COR-L47 (cell line): Measurements from ENCODE around the gene CYB5D1.

Source experiments
- DNase-seq: peaks from one replicate; lab custom pipeline; 2025; lab: John Stamatoyannopoulos, UW

CYB5D1 gene

DNA sequence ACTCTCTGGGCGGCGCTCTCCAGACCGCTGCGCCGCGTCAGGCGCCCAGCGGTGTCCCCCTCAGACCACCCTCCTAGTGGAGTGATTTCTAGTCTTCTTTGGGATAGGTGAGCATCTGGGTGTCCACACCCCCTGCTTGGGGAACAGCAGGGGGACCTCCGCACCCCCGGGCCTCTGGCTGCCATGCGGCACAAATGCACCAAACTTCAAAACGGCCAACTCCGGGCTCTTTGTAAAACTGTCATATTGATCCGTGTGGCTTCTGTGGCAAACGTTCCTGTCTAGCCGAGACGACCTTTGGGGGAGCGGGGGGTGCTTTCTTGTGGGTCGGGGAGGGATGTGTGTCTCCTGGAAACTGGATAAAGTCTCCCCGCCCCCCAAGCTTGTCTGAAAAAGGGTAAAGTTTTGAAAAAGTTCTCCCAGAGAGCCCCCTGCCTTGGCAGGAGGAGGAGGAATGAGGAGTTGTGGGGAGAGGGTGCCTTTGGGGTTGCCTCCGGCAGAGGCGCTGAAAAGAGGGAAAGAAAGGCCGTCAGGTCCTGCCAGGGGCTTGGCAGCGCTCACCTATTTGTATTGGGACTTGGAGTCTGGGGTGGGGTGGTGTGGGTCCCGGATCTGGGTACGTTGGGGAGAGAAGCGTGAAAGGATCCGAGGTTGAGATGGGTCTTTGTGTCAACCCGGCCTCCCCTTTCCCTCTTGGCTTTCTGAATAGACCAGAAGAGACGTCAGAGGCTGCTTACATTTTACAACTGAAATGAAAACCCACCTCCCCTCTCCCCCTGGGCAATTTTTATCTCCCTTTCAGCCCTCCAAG lies 28.6 kb downstream of the CYB5D1 start:
- no peak for DNase-seq

DNA sequence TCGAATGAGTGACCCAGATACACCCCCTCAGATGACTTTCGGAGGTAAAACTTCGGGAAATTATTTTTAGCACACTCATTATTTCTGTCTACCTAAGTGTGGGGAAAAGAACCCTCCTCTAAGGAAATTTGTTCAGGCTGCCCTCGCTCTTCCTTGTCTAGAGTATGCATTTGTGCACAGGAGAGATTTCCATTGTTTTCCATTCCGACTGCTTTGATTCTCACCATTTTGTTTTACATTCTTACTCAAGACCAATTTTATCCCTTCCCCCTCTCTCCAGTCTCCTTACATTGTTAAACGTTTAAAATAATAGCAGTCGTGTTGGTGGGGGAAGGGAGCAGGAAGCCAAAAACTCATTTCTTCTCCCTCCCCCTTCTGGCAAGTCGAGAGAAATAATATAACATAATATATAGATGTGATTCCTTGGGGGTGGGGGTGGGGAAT lies 29.3 kb downstream of the CYB5D1 start:
- DNase-seq = no peak

DNA sequence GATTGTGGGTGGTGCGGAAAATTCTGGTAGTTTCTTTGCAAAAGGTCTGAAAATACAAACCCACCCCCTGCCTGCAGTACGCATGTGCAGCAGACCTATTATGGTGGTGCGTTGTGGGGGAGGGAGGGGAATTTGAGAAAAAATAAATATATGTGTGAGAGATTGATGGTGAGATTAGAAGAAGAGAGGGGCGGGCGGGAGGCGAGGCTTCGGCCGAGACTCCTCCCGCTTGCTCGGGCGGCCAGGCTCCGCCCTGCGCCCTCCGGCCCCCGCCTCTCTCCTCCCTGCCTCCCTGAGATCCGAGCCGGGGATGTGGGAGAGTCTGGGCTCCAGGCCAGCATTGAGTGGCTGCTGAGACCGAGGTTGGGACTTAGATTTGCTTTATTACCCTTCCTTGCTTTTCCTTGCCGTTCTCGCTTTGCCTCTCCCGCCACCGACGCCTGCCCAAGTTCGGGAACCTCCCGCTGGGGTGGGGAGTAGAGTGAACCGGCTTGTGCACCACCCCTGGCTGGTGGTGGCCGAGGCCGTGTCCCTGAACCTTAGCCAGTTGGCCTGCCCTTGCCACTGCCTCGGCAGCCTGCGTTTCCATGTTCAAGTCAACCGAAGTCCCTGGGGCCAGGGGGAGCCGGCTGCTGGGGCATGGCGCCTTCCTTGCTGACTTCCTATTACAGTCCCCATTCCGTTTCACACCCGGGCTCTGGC lies 29.8 kb downstream of the CYB5D1 start:
- DNase-seq = peak; percentile 76

- DNase-seq = no peak
Observed at GRCh38 chr17:7888184-7888920, 30.5 kb downstream of the CYB5D1 start, which contains the start of gene CHD3. TSS of gene CHD3 (plus strand) at chr17:7888789. CDS start at chr17:7889001, 212 bp downstream.

DNA sequence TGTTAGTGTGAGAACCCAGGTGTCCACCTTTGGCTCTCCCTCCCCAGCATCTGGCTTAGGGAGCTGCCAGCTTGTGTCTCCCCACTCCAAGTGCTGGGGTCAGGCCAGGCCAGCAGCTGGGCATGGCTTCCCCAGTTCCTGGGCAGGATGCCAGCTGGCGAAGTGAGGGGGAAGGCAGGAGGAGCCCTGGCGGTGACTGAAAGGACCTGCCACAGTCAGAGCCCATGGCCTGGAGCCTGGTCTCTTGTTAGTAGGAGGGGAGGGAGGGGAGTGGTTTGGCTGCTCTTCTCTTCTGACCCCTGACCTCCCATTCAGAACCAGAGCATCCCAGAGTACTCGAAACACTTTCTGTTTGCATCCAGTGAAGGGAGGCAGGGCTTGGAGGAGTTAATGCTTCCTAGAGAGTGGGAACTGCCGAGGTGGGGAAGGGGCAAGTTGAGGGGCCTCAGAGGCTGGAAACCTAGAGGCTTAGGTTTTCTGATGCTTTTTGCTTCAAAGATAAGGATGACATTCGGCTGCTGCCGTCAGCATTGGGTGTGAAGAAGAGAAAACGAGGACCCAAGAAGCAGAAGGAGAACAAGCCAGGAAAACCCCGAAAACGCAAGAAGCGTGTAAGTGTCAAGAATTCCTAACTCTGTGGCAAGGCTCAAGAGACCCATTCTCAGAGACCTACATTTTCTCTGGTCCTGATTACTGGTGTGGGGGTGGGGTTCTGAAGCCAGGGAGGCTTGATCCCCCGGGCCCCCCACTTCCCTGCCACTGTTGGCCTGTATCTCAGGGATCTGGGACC lies 31.6 kb downstream of the CYB5D1 start:
- DNase-seq = peak; percentile 86

DNA sequence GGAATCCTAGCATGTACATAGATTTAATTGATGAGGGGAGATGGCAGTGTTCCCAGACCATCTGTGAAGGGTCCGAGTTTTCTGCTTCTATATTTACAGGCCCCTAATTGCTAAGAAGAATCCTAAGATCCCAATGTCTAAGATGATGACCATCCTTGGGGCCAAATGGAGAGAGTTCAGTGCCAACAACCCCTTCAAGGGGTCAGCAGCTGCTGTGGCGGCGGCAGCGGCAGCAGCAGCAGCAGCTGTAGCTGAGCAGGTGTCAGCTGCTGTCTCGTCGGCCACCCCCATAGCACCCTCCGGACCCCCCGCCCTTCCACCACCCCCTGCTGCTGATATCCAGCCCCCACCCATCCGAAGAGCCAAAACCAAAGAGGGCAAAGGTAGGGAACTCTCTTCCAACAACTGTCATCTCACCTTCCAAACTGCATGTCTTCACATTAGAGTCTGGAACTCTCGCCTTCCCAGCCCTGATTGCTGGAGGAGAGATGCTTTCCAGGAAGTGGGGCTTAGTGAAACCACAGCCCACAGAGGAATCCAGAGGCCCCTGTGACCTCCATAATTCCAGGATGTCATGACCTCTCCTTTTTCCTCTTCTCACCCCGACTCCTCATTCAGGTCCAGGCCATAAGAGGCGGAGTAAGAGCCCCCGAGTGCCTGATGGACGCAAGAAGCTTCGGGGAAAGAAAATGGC lies 35.5 kb downstream of the CYB5D1 start:
- DNase-seq = no peak

DNA sequence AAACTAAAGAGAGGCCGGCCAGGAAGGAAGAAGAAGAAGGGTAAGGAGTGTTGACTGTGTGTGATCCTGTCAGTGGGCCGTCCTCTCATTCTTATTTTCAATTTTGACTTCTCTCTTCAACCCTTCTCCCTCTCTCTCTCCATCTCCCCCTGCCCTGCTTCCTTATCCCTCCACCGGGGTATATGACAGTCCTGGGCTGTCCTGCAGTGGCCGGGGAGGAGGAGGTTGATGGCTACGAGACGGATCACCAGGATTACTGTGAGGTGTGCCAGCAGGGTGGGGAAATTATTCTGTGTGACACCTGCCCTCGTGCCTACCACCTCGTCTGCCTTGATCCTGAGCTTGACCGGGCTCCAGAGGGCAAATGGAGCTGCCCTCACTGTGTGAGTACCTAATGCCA lies 36.4 kb downstream of the CYB5D1 start:
- DNase-seq = no peak

- no peak for DNase-seq
Observed at GRCh38 chr17:7894866-7895265, 37.1 kb downstream of the CYB5D1 start.

- DNase-seq = no peak
Observed at GRCh38 chr17:7897090-7897489, 39.3 kb downstream of the CYB5D1 start.

GRCh38 chr17:7897773-7898172 lies 40.0 kb downstream of the CYB5D1 start:
- no peak for DNase-seq

DNA sequence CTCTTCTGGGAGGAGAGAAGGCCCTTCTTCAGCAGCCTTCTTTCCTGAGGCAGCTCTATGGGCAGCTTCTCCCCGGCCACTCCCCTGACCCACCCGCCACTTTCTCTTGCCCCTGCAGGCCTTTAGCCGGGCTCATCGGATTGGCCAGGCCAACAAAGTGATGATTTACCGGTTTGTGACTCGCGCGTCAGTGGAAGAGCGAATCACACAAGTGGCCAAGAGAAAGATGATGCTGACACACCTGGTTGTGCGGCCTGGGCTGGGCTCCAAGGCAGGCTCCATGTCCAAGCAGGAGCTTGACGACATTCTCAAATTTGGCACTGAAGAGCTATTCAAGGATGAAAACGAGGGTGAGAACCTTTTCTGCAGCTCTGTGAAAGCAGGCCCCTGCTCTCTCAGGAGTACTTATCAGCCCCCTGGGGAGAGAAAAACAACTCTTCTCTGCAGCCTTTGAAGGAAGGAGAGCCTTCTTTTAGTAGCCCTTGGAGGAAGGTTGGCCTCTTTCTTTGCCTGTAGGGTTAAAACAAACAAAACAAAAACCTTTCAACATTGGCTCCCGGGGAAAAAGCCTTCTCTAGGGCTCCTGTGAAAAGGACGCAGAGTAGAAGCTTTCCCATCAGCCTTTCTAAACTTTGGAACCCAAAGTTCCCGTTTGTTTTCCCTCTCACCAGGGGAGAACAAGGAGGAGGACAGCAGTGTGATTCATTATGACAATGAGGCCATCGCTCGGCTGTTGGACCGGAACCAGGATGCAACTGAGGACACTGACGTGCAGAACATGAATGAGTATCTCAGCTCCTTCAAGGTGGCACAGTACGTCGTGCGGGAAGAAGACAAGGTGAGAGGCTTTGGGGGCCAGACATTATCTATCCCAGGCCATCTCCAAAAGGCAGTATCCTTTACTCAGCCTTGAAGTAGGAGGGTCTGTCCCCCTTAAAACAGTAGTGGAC lies 45.6 kb downstream of the CYB5D1 start:
- no peak for DNase-seq

GRCh38 chr17:7909089-7909488 lies 51.3 kb downstream of the CYB5D1 start:
- no peak for DNase-seq

GRCh38 chr17:7910281-7910680 lies 52.5 kb downstream of the CYB5D1 start:
- DNase-seq = no peak

DNA sequence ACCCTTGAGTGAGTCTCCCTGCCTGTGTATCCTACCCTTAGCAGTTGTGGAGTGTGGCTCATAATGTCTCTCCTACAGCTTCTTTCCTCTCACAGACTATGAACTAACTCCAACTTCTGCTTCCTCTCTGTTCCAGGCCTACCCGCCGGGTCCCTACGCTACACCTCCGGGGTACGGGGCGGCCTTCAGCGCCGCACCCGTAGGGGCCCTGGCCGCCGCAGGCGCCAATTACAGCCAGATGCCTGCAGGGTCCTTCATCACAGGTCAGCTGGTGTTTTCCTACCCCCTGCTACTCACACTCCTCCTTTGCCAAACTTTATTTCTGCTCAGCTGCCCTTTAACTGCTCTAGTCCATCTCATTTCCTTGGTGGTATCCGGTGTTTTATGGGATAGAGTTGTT lies 52.9 kb downstream of the CYB5D1 start:
- no peak for DNase-seq

DNA sequence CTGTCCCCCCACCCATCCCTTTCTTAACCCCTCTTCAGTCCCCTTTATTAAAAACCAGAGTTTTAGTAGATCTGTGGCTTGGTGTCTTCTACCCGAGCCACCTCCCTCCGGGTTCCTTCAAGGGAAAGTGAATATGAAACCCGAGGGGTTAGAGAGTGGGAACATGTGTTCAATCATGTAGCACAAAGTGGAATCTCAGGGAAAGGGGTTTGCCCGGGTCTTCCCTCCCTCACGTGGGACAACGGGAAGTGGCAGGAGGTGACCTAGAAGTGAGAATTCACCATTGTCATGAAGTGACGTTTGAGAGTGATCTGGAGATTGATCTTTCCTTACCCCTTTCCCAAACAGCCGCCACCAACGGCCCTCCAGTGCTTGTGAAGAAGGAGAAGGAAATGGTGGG lies 53.3 kb downstream of the CYB5D1 start:
- DNase-seq = no peak
